Esophagus squamous epithelium (tissue), 5 donors: ENCODE results near the gene ZNF334. TPM values are rescaled to one million over a fixed set of nuclear protein-coding genes. Genes with fewer than 3 reads are reported as not detected.

Experiments used
- DNase-seq: peaks from one replicate; lab custom pipeline; 2025; lab: John Stamatoyannopoulos, UW
- H3K27ac ChIP-seq, 4 donors: fragments of 200-600 bp; sonication (generic); one replicate each; pipeline ENCODE4 v1.5.1; 2016 to 2019; ENCODE audit warnings: mild to moderate bottlenecking in 1 of 4
- H3K27me3 ChIP-seq, 4 donors: fragments of 200-600 bp; sonication (generic); 1 replicate in 3 of 4; 2 replicates in 1 of 4; pipeline versions ENCODE4 v1.5.1 to v1.6.0; 2017 to 2021; ENCODE audit warnings: antibody characterized with exemption in 1 of 4
- H3K36me3 ChIP-seq, 3 donors: fragments of 200-600 bp; sonication (generic); one replicate each; pipeline ENCODE4 v1.5.1; 2016 to 2019
- H3K4me1 ChIP-seq, 3 donors: fragments of 200-600 bp; sonication (generic); one replicate each; pipeline ENCODE4 v1.5.1; 2017 to 2019
- H3K4me3 ChIP-seq, 4 donors: fragments of 200-600 bp; sonication (generic); 1 replicate in 3 of 4; 2 replicates in 1 of 4; pipeline ENCODE4 v1.5.1; 2016 to 2019; ENCODE audit warnings: mild to moderate bottlenecking in 2 of 4, moderate library complexity in 1 of 4
- H3K9me3 ChIP-seq, 3 donors: fragments of 200-600 bp; sonication (generic); one replicate each; pipeline ENCODE4 v1.5.1; 2016 to 2019
- POLR2A ChIP-seq, 4 donors: fragments of 450-650 bp; IDR thresholded peaks; one replicate each; pipeline ENCODE4 v1.6.1; 2017; ENCODE audit warnings: antibody characterized with exemption in 4 of 4, mild to moderate bottlenecking in 4 of 4, moderate library complexity in 3 of 4
- WGBS, 2 donors: methylation state at CpG; one replicate each; pipeline ENCODE4 v1.1.5; 2018; 5-methylcytosine and 5-hydroxymethylcytosine counted together
- intact Hi-C: fragments of 100-400 bp; cut with DNase I; formaldehyde crosslinking; loops from one replicate; pipeline ENCODE4 v1.15.0; 2022
- total RNA-seq, 4 donors: library from RNA; depleted of rRNA; stranded (reverse); fragments of >200 nt; gene quantifications; one replicate each; pipeline ENCODE4 v1.1.0, GENCODE V29; 2016
- TF ChIP-seq, protein P1 (sequence below), 6 experiments: fragments of 450-650 bp in 4 of 6; fragments of 200-600 bp in 2 of 6; sonication (generic) in 2 of 6; IDR thresholded peaks; one replicate each; pipeline ENCODE4 v1.5.1; 2016 to 2019; ENCODE audit warnings: antibody characterized with exemption in 6 of 6, mild to moderate bottlenecking in 4 of 6, moderate library complexity in 4 of 6
- donor health status: DM: yes; HTN: yes; CAD: no.

The ZNF334 gene
- total RNA-seq, 4 donors from 2014 or later: 0.27 to 1.1 (median 0.90) TPM

DNA sequence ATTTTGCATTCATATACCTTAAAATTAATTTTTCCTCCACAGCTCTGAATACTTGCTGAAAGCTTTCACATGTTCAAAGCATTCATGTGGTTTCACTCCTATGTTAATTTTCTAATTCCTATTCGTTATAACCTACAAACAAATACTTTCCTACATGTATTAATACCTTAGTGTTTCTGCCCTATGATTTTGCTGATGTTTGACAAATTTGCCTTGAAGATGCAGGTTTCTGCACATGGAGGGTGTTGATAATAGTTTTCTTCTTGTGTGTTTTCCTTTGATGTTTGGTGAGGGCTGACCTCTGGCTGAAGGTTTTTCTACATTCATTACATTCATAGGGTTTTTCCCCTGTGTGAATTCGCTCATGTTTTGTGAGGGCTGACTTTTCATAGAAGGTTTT, 57.6 kb downstream of the ZNF334 start:
- Histone ChIP-seq H3K4me3 (no peak overlapping the region), H3K9me3 (peaks cover 0 to 13% (median 6%) of the 10 kb centered on the region in 3 donors), H3K36me3 (no peaks in the 10 kb centered on the region), H3K27ac (no peak overlapping the region), H3K4me1 (peaks cover 0 to 9% (median 0%) of the 10 kb centered on the region in 3 donors), H3K27me3 (peaks cover 0 to 29% (median 0%) of the 10 kb centered on the region in 4 donors)
- intact Hi-C loops: no loop called here
- DNase-seq: no peak
- WGBS, 2 donors: 83 to 87% methylated on average over 2 of the region's 2 CpGs
- TF ChIP-seq, protein P1, sequence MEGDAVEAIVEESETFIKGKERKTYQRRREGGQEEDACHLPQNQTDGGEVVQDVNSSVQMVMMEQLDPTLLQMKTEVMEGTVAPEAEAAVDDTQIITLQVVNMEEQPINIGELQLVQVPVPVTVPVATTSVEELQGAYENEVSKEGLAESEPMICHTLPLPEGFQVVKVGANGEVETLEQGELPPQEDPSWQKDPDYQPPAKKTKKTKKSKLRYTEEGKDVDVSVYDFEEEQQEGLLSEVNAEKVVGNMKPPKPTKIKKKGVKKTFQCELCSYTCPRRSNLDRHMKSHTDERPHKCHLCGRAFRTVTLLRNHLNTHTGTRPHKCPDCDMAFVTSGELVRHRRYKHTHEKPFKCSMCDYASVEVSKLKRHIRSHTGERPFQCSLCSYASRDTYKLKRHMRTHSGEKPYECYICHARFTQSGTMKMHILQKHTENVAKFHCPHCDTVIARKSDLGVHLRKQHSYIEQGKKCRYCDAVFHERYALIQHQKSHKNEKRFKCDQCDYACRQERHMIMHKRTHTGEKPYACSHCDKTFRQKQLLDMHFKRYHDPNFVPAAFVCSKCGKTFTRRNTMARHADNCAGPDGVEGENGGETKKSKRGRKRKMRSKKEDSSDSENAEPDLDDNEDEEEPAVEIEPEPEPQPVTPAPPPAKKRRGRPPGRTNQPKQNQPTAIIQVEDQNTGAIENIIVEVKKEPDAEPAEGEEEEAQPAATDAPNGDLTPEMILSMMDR (IDR thresholded peaks at IDR 0.05): no peak
- no peak for TF ChIP-seq POLR2A (IDR thresholded peaks at IDR 0.05)

Other genes starting within 250 kb of the ZNF334 start
- gene CDH22, start 205.1 kb downstream of the ZNF334 start, total RNA-seq: 1 to 10 TPM in 2 of 4 donors, under 1 TPM in 2; 0.11 to 2.3 (median 0.76) TPM
- gene ELMO2, start 106.9 kb downstream of the ZNF334 start, total RNA-seq: 10 to 100 TPM; 27.5 to 38.0 (median 37.0) TPM
- not detected for gene OCSTAMP, start 37.1 kb upstream of the ZNF334 start, total RNA-seq
- 1 to 10 TPM in 2 of 4 donors, under 1 TPM in 2; 0.34 to 1.5 (median 1.0) TPM for gene SLC13A3, start 137.9 kb upstream of the ZNF334 start, total RNA-seq
- gene TP53RK, start 175.9 kb upstream of the ZNF334 start, total RNA-seq: 10 to 100 TPM; 14.3 to 20.2 (median 17.1) TPM
- 1 to 10 TPM; 3.1 to 6.7 (median 5.4) TPM for gene SLC2A10, start 196.1 kb upstream of the ZNF334 start, total RNA-seq